HK-2 (cell line): ENCODE results near the gene ZNF783.
"Not testable (repeated sequence)": the region's sequence is repeated elsewhere in the genome, so short reads cannot be mapped to it uniquely, and the experiment has no call there.

ENCODE experiments used
- DNase-seq: peaks from one replicate; pipeline ENCODE4 v3.0.0-alpha.2; 2018; ENCODE audit not compliant: unreplicated experiment

The ZNF783 gene

GRCh38 chr7:149300620-149301285 is 38.8 kb downstream of the ZNF783 start:
- DNase-seq: no peak

- DNase-seq: no peak
Measured at GRCh38 chr7:149302222-149302621, 40.2 kb downstream of the ZNF783 start.

- DNase-seq: no peak
Measured at GRCh38 chr7:149302865-149303264, 40.9 kb downstream of the ZNF783 start.

GRCh38 chr7:149304006-149304405 is 42.0 kb downstream of the ZNF783 start:
- no peak for DNase-seq

- no peak for DNase-seq
Measured at GRCh38 chr7:149306854-149307253, 44.9 kb downstream of the ZNF783 start.

- no peak for DNase-seq
Measured at GRCh38 chr7:149307775-149308501, 45.9 kb downstream of the ZNF783 start.

GRCh38 chr7:149310113-149310836 is 48.3 kb downstream of the ZNF783 start:
- DNase-seq: no peak

- no peak for DNase-seq
Measured at GRCh38 chr7:149310990-149311573, 49.1 kb downstream of the ZNF783 start.

GRCh38 chr7:149313981-149314380 is 52.0 kb downstream of the ZNF783 start:
- no peak for DNase-seq

- DNase-seq: no peak
Measured at GRCh38 chr7:149316606-149317005, 54.6 kb downstream of the ZNF783 start.

- no peak for DNase-seq
Measured at GRCh38 chr7:149317496-149317895, 55.5 kb downstream of the ZNF783 start.

GRCh38 chr7:149317986-149318672 is 56.1 kb downstream of the ZNF783 start:
- DNase-seq: no peak

- DNase-seq: no peak
Measured at GRCh38 chr7:149319376-149319775, 57.4 kb downstream of the ZNF783 start.

- no peak for DNase-seq
Measured at GRCh38 chr7:149320313-149321124, 58.5 kb downstream of the ZNF783 start.

- not testable (repeated sequence) for DNase-seq
Measured at GRCh38 chr7:149321125-149321905, 59.3 kb downstream of the ZNF783 start.

GRCh38 chr7:149321978-149322541 is 60.1 kb downstream of the ZNF783 start:
- no peak for DNase-seq

- no peak for DNase-seq
Measured at GRCh38 chr7:149322737-149323136, 60.7 kb downstream of the ZNF783 start.

- no peak for DNase-seq
Measured at GRCh38 chr7:149325248-149325647, 63.3 kb downstream of the ZNF783 start.

GRCh38 chr7:149329265-149329664 is 67.3 kb downstream of the ZNF783 start:
- no peak for DNase-seq
